Bronchial epithelial cell (primary cell): ENCODE measurements around the gene PNKP. TPM values are rescaled to one million over a fixed set of nuclear protein-coding genes. Genes with fewer than 3 reads are reported as not detected.
A peak's percentile ranks its signal among the peaks of the same experiment; 100 is the strongest.

Source experiments
- DNase-seq: peaks from one replicate; pipeline ENCODE4 v3.0.0-alpha.2; 2010; ENCODE audit warnings: low read depth
- FAIRE-seq: peaks from 2 replicates; lab custom pipeline; 2011; peaks lifted over from hg19 to GRCh38; lab: Jason Lieb, UNC
- H3K27me3 ChIP-seq: 2 replicates; pipeline ENCODE4 v1.5.1; 2011; ENCODE audit warnings: low read length; ENCODE audit not compliant: control insufficient read depth, insufficient read depth
- H3K36me3 ChIP-seq: 2 replicates; pipeline ENCODE4 v1.5.1; 2011; ENCODE audit warnings: low read length; ENCODE audit not compliant: control insufficient read depth, insufficient read depth
- H3K4me3 ChIP-seq: 2 replicates; pipeline ENCODE4 v1.5.1; 2011; ENCODE audit warnings: mild to moderate bottlenecking, low read depth, low read length, control low read depth
- total RNA-seq: library from RNA; depleted of rRNA; stranded (reverse); fragments of >200 nt; gene quantifications from 2 replicates; pipeline ENCODE4 v1.2.1, GENCODE V29; 2014
- TF ChIP-seq, protein P1 (sequence below): IDR thresholded peaks from 2 replicates; pipeline ENCODE4 v1.5.1; 2011; ENCODE audit warnings: mild to moderate bottlenecking, moderate library complexity, low read length, control low read depth, inconsistent platforms; ENCODE audit not compliant: insufficient read depth, severe bottlenecking

Gene PNKP
- total RNA-seq, 1 donor from 2014 or later, result 37.9 TPM

GRCh38 chr19:49814010-49814409 is 53.4 kb downstream of the PNKP start:
- no peaks in the 10 kb centered on the region for H3K27me3 ChIP-seq
- H3K4me3 ChIP-seq, result no peak overlapping the region
- no peaks in the 10 kb centered on the region for H3K36me3 ChIP-seq
- FAIRE-seq (no peak), DNase-seq (peak; percentile 29)
- TF ChIP-seq, protein P1, sequence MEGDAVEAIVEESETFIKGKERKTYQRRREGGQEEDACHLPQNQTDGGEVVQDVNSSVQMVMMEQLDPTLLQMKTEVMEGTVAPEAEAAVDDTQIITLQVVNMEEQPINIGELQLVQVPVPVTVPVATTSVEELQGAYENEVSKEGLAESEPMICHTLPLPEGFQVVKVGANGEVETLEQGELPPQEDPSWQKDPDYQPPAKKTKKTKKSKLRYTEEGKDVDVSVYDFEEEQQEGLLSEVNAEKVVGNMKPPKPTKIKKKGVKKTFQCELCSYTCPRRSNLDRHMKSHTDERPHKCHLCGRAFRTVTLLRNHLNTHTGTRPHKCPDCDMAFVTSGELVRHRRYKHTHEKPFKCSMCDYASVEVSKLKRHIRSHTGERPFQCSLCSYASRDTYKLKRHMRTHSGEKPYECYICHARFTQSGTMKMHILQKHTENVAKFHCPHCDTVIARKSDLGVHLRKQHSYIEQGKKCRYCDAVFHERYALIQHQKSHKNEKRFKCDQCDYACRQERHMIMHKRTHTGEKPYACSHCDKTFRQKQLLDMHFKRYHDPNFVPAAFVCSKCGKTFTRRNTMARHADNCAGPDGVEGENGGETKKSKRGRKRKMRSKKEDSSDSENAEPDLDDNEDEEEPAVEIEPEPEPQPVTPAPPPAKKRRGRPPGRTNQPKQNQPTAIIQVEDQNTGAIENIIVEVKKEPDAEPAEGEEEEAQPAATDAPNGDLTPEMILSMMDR, result no peak

DNA sequence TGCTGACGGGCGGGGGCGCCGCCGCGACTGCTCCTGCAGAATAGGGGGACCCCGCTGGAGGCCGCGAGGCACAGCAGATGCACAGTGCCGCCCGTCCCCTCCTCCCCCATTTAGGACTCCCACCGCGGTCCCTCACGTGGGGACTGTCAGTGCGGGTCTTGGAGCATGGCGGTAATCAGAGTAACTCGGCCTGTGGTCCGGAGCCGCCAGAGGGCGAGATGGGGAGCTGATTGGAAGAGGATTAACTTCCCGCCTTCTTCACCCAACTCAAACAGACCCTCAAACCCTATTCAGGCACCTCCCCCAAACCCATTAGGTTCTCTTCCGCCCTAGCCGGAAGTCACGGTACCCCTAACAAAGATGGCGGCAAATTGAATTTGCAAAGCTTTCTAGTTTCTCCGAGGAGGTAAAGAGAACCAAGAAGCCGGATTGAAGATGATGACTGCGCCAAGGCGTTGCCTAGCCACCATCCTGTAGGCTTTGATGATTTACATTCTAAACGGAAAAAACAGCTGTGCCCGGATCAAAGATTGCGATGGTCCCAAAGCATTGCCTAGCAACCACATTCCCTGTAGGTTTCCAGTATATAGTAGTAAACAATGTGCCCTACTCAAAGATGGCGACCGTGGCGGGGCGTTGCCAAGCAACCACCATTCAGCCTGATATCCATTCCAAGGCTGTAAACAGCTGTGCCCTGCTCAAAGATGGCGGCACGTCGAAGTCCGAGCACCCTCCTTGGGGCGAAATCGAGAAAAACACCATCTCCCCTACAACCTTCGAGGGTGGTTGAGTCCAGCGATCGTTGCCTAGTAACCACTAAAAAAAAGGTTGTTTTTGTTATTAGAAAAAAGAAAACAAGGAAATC is 54.1 kb downstream of the PNKP start, which contains the start of gene FUZ:
FUZ (minus strand) TSS at position 296 of the 865 bp plus-strand sequence; CDS start at position 110, 186 bp downstream.
- Histone ChIP-seq H3K36me3 (no peaks in the 10 kb centered on the region), H3K27me3 (no peaks in the 10 kb centered on the region), H3K4me3 (peak within 1 kb of the TSS; percentile 57)
- TF ChIP-seq, protein P1, result peak; percentile 17
- DNase-seq (peak; percentile 93), FAIRE-seq (peak; percentile 55)

GRCh38 chr19:49812452-49812996 is 54.9 kb downstream of the PNKP start:
- FAIRE-seq, result no peak
- peak overlapping the region; percentile 57 for H3K4me3 ChIP-seq
- H3K36me3 ChIP-seq, result no peaks in the 10 kb centered on the region
- no peak for DNase-seq
- no peaks in the 10 kb centered on the region for H3K27me3 ChIP-seq
- TF ChIP-seq, protein P1, result no peak

DNA sequence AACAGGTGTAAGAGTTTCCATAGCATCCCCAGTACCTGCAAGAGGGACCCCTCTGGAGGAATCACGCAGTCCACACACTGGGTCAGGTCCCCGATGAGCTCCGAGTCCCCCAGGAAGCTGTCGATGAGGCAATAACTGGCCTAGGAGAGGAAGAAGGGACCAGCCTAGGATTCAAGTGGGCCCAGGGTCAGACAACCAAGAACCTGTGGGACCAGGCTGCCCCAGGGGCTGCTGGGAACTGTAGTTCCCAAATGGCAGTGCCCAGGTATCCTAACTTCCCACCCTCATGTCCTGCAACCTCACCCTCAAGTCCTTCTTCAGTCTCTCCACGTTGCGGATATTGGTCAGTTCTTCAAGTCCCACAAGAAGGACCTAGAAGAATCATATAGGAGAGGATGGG is 56.0 kb downstream of the PNKP start:
- Histone ChIP-seq H3K27me3 (no peaks in the 10 kb centered on the region), H3K4me3 (no peak overlapping the region), H3K36me3 (peaks cover 2% of the 10 kb centered on the region)
- TF ChIP-seq, protein P1, result no peak
- DNase-seq (no peak), FAIRE-seq (no peak)

Other genes with a start within 250 kb of the PNKP start
- gene RRAS, start 227.4 kb downstream of the PNKP start, total RNA-seq, result 24.2 and 44.4 TPM in 2 replicates
- gene SCAF1, start 225.4 kb downstream of the PNKP start, total RNA-seq, result 5.5 and 9.6 TPM in 2 replicates
- gene IRF3, start 201.7 kb downstream of the PNKP start, total RNA-seq, result 97.9 and 128 TPM in 2 replicates
- gene BCL2L12, start 201.6 kb downstream of the PNKP start, total RNA-seq, result 2.4 and 2.9 TPM in 2 replicates
- 295 and 543 TPM in 2 replicates for gene PRMT1, start 190.3 kb downstream of the PNKP start, total RNA-seq
- gene ADM5, start 178.0 kb downstream of the PNKP start, total RNA-seq, result 0.13 and 0.53 TPM in 2 replicates
- 1.2 and 2.4 TPM in 2 replicates for gene CPT1C, start 176.5 kb downstream of the PNKP start, total RNA-seq
- gene TSKS, start 104.3 kb downstream of the PNKP start, total RNA-seq, result not detected in 2 replicates
- 25.5 and 33.5 TPM in 2 replicates for gene AP2A1, start 100.6 kb downstream of the PNKP start, total RNA-seq
- gene FUZ, start 54.3 kb downstream of the PNKP start, total RNA-seq, result 12.1 and 13.2 TPM in 2 replicates
- gene MED25, start 49.3 kb downstream of the PNKP start, total RNA-seq, result 8.2 and 10.2 TPM in 2 replicates
- gene PTOV1, start 16.4 kb downstream of the PNKP start, total RNA-seq, result 20.5 and 23.6 TPM in 2 replicates
- 3.7 and 7.4 TPM in 2 replicates for gene AKT1S1, start 9.8 kb upstream of the PNKP start, total RNA-seq
- 2.1 and 3.1 TPM in 2 replicates for gene TBC1D17, start 10.1 kb upstream of the PNKP start, total RNA-seq
- under 0.01 and 0.26 TPM in 2 replicates for gene IL4I1, start 29.3 kb upstream of the PNKP start, total RNA-seq
- gene ATF5, start 61.6 kb upstream of the PNKP start, total RNA-seq, result 1.8 TPM in 2 replicates
- 11.8 and 12.1 TPM in 2 replicates for gene NUP62, start 61.9 kb upstream of the PNKP start, total RNA-seq
- not detected in 2 replicates for gene SIGLEC11, start 93.6 kb upstream of the PNKP start, total RNA-seq
- gene VRK3, start 157.8 kb upstream of the PNKP start, total RNA-seq, result 14.5 and 17.7 TPM in 2 replicates
- 9.9 and 13.7 TPM in 2 replicates for gene ZNF473, start 158.4 kb upstream of the PNKP start, total RNA-seq